Measurements from ENCODE around the gene RNU4-1. TPM values are rescaled to one million over a fixed set of nuclear protein-coding genes. Genes with fewer than 3 reads are reported as not detected.

The RNU4-1 gene
- total and polyA plus RNA-seq, 9 of the 15 experiments (the other 6 are each of a cell fraction or from before 2014, with no cell fraction given) = under 0.01 to 19,719 (median 3,563) TPM; not detected in 4

- TF ChIP-seq POLR3A (IDR thresholded peaks at IDR 0.05; ENCODE audit: borderline replicate concordance, extremely low read depth, insufficient read depth, insufficient read length) (no peak), CBFA2T2 (conservative IDR thresholded peaks at IDR 0.05) (peak; percentile 23; the same call in 1 of the 2 replicates), ZHX1 (conservative IDR thresholded peaks at IDR 0.05; ENCODE audit: low read length) (no peak), RCOR1 (IDR thresholded peaks at IDR 0.05; ENCODE audit: borderline replicate concordance in 1 of 2, low read depth in 2 of 2, low read length in 2 of 2) (no peak), RBBP5 (IDR thresholded peaks at IDR 0.05; ENCODE audit: borderline replicate concordance, insufficient read depth, low read length, poor library complexity, severe bottlenecking) (no peak), ZNF24 (IDR thresholded peaks at IDR 0.05) (no peak), REST (IDR thresholded peaks at IDR 0.05; ENCODE audit: borderline replicate concordance) (no peak), REST (CRISPR knock-in tag; IDR thresholded peaks at IDR 0.05; ENCODE audit: low read depth) (no peak), EGR1 (conservative IDR thresholded peaks at IDR 0.05) (peak; percentile 77), ZBTB7A (IDR thresholded peaks at IDR 0.05; ENCODE audit: borderline replicate concordance, control insufficient read depth, low read depth, low read length) (no peak), ZBTB5 (IDR thresholded peaks at IDR 0.05) (no peak), ZNF408 (CRISPR knock-in tag; IDR thresholded peaks at IDR 0.05; ENCODE audit: low read depth) (no peak), NFE2 (IDR thresholded peaks at IDR 0.05; ENCODE audit: low read depth) (no peak), HINFP (tag; conservative IDR thresholded peaks at IDR 0.05; ENCODE audit: low read depth) (no peak)
Observed at GRCh38 chr12:120247621-120248030, 45.4 kb downstream of the RNU4-1 start (continued).
